Heart left ventricle (tissue), 16 donors: ENCODE results near the gene FSTL4. TPM values are rescaled to one million over a fixed set of nuclear protein-coding genes. Genes with fewer than 3 reads are reported as not detected.

Experiments
- ATAC-seq, 4 donors: fragments of 200-7000 bp; cut with Tn5 transposase; one replicate each; pipeline ENCODE4 v1.9.1; 2020 to 2022; ENCODE audit warnings: moderate library complexity in 4 of 4, mild to moderate bottlenecking in 3 of 4, moderate number of reproducible peaks in 1 of 4
- DNase-seq, 5 donors: peaks; one replicate each; pipeline ENCODE4 v3.0.0-alpha.2; 2020
- H3K27ac ChIP-seq, 12 donors: fragments of 200-600 bp; sonication (generic) in 4 of 12; one replicate each; pipeline versions ENCODE4 v1.5.0 to v1.8.0; 2016 to 2022; ENCODE audit warnings: mild to moderate bottlenecking in 2 of 12
- H3K27me3 ChIP-seq, 9 donors: fragments of 200-600 bp; sonication (generic) in 2 of 9; one replicate each; pipeline versions ENCODE4 v1.5.1 to v1.8.0; 2016 to 2022; ENCODE audit warnings: mild to moderate bottlenecking in 3 of 9
- H3K36me3 ChIP-seq, 9 donors: fragments of 200-600 bp; sonication (generic) in 2 of 9; one replicate each; pipeline versions ENCODE4 v1.5.0 to v1.8.0; 2018 to 2022; ENCODE audit warnings: mild to moderate bottlenecking in 2 of 9
- H3K4me1 ChIP-seq, 12 donors: fragments of 200-600 bp; sonication (generic) in 4 of 12; one replicate each; pipeline versions ENCODE4 v1.5.0 to v1.8.0; 2016 to 2022; ENCODE audit warnings: mild to moderate bottlenecking in 3 of 12
- H3K4me3 ChIP-seq, 12 donors: fragments of 200-600 bp; sonication (generic) in 4 of 12; one replicate each; pipeline versions ENCODE4 v1.5.0 to v1.8.0; 2017 to 2022; ENCODE audit warnings: mild to moderate bottlenecking in 9 of 12, moderate library complexity in 4 of 12
- H3K9me3 ChIP-seq, 12 donors: fragments of 200-600 bp; sonication (generic) in 4 of 12; one replicate each; pipeline versions ENCODE4 v1.5.0 to v1.8.0; 2016 to 2022; ENCODE audit warnings: mild to moderate bottlenecking in 1 of 12
- CTCF ChIP-seq, 12 donors: fragments of 200-600 bp; sonication (generic) in 4 of 12; IDR thresholded peaks; one replicate each; pipeline versions ENCODE4 v1.5.0 to v1.8.0; 2018 to 2022; ENCODE audit warnings: antibody characterized with exemption in 12 of 12, mild to moderate bottlenecking in 5 of 12
- POLR2A ChIP-seq, 2 donors: fragments of 450-650 bp; IDR thresholded peaks; one replicate each; pipeline ENCODE4 v1.6.1; 2017; ENCODE audit warnings: antibody characterized with exemption in 2 of 2, mild to moderate bottlenecking in 2 of 2, moderate library complexity in 2 of 2
- WGBS, 4 donors: extraction: QIAGEN DNeasy Blood & Tissue Kit in 2 of 4; methylation state at CpG; one replicate each; pipeline versions ENCODE4 v1.1.5 to v1.1.7; 2013 to 2018; 5-methylcytosine and 5-hydroxymethylcytosine counted together
- intact Hi-C, 10 donors: fragments of 100-400 bp; cut with DNase I; formaldehyde crosslinking; loops; one replicate each; pipeline versions ENCODE4 v1.11.1 to v1.14.2; 2022
- polyA plus RNA-seq, 2 donors: library from polyadenylated mRNA; stranded (reverse); fragments of 200-250 nt; gene quantifications; one replicate each; pipeline ENCODE4 v1.2.3, GENCODE V29; 2013
- total RNA-seq, 9 donors: library from RNA; depleted of rRNA in 2 of 9; stranded (reverse); fragments of >200 nt in 2 of 9; fragmentation: NEBNext Ultra II Directional in 3 of 9; extraction: Animal tissue kit (Norgen Biotek cat#: 25700) in 3 of 9; gene quantifications; one replicate each; pipeline versions ENCODE4 v1.1.0 to v1.2.4, GENCODE V29; 2016 to 2023
- donor health status: ischemic (EF 13 %, LVEDD 7.1; RV severe dilation, severe dysfunction).
- donor health status: healthy with polysubstance abuse.
- donor health status: DM: no; HTN: yes; CAD: no.
- donor health status: DM: no; HTN: no; CAD: no.
- donor health status: ischemic (EF 25% LVEDD 6.9; RV normal size, moderate dysfunction).
- donor health status: ischemic (EF 25% LVEDD 5.7; RV mildly dilated, moderate dysfunction).
- donor health status: healthy.
- donor health status: DM: yes; HTN: yes; CAD: no.
- donor health status: ischemic (EF 35%, LVEDD 5.7; RV mildly dilated, moderate dysfunction).
- donor health status: nonischemic (EF 11% LVEDD 7.7; RV severe dilation, severe dysfunction).
- donor health status: DM: yes; HTN: yes; CAD: no.
- donor health status: PGD.
- donor health status: ischemic (EF 29% LVEDD 5.4; RV normal size, mild dysfunction).
- donor health status: nonischemic (EF 23%, LVEDD 6.1; RV moderate dilation, normal function).

The FSTL4 gene
- total and polyA plus RNA-seq, 11 donors, result 0.01 to 0.39 (median 0.17) TPM; not detected in 6

GRCh38 chr5:133295520-133295919, 316.8 kb downstream of the FSTL4 start:
- no peak for TF ChIP-seq POLR2A (IDR thresholded peaks at IDR 0.05)
- no peak for TF ChIP-seq CTCF (IDR thresholded peaks at IDR 0.05)
- Histone ChIP-seq H3K27me3 (peaks cover 0 to 2% (median 0%) of the 10 kb centered on the region in 9 donors), H3K9me3 (no peaks in the 10 kb centered on the region), H3K4me1 (no peaks in the 10 kb centered on the region), H3K36me3 (no peaks in the 10 kb centered on the region), H3K27ac (no peak overlapping the region), H3K4me3 (no peak overlapping the region)
- WGBS, 4 donors, result 75 to 80% (median 77%) methylated on average over 3 of the region's 3 CpGs
- DNase-seq, result no peak
- ATAC-seq, result no peak
- intact Hi-C loops, result no loop called here

- no peaks in the 10 kb centered on the region for H3K36me3 ChIP-seq
- no peak overlapping the region for H3K27ac ChIP-seq
- H3K4me1 ChIP-seq, result no peaks in the 10 kb centered on the region
- intact Hi-C loops, result no loop called here
- H3K4me3 ChIP-seq, result no peak overlapping the region
- TF ChIP-seq CTCF (IDR thresholded peaks at IDR 0.05), result no peak
- no peak for TF ChIP-seq POLR2A (IDR thresholded peaks at IDR 0.05)
- WGBS, 4 donors, result 54 to 86% (median 78%) methylated on average over 3 of the region's 3 CpGs
- ATAC-seq (no peak), DNase-seq (peak in 1 of 5 donors; percentile 36)
- H3K9me3 ChIP-seq, result no peaks in the 10 kb centered on the region
- H3K27me3 ChIP-seq, result peaks cover 0 to 2% (median 0%) of the 10 kb centered on the region in 9 donors
Observed at GRCh38 chr5:133294380-133294779, 318.0 kb downstream of the FSTL4 start.

- H3K27ac ChIP-seq, result no peak overlapping the region
- intact Hi-C loops, result no loop called here
- no peaks in the 10 kb centered on the region for H3K36me3 ChIP-seq
- H3K9me3 ChIP-seq, result no peaks in the 10 kb centered on the region
- no peaks in the 10 kb centered on the region for H3K4me1 ChIP-seq
- ATAC-seq, result no peak
- WGBS, 4 donors, result 67 to 74% (median 73%) methylated on average over 7 of the region's 7 CpGs
- no peak overlapping the region for H3K4me3 ChIP-seq
- DNase-seq, result peak in 1 of 5 donors; percentile 1
- TF ChIP-seq POLR2A (IDR thresholded peaks at IDR 0.05) (no peak), CTCF (IDR thresholded peaks at IDR 0.05) (no peak)
- H3K27me3 ChIP-seq, result peaks cover 0 to 2% (median 0%) of the 10 kb centered on the region in 9 donors
Observed at GRCh38 chr5:133293960-133294359, 318.4 kb downstream of the FSTL4 start.

- Histone ChIP-seq H3K4me3 (no peak overlapping the region), H3K9me3 (no peaks in the 10 kb centered on the region), H3K36me3 (no peaks in the 10 kb centered on the region), H3K4me1 (no peaks in the 10 kb centered on the region), H3K27me3 (peaks cover 0 to 2% (median 0%) of the 10 kb centered on the region in 9 donors), H3K27ac (no peak overlapping the region)
- ATAC-seq, result no peak
- peak in 1 of 5 donors; percentile 48 for DNase-seq
- TF ChIP-seq CTCF (IDR thresholded peaks at IDR 0.05), result no peak
- 50 to 98% (median 71%) methylated on average over 2 of the region's 2 CpGs for WGBS, 4 donors
- intact Hi-C loops, result no loop called here
Observed at GRCh38 chr5:133292300-133292699, 320.0 kb downstream of the FSTL4 start.
